HCT116 (cell line): ENCODE data around the gene ANGPT4. TPM values are rescaled to one million over a fixed set of nuclear protein-coding genes. Genes with fewer than 3 reads are reported as not detected.

Experiments
- ATAC-seq: fragments of 200-7000 bp; cut with Tn5 transposase; 2 replicates; pipeline ENCODE4 v1.9.1; 2020; ENCODE audit warnings: mild to moderate bottlenecking, moderate library complexity
- BruUV-seq: library from RNA; stranded (reverse); fragments of 400-500 nt; replicated peaks from 2 replicates; lab custom pipeline; 2021; lab: Mats Ljungman, UMichigan
- CTCF ChIA-PET: fragments of 300-600 bp; sonication (Branson Sonifier 250); formaldehyde crosslinking; loops from one replicate; lab custom pipeline; 2021; ENCODE audit warnings: antibody characterized with exemption; lab: Charles Lee
- POLR2A ChIA-PET: fragments of 300-600, 350-600 bp; sonication (Branson Sonifier 250); formaldehyde crosslinking; loops from one replicate; lab custom pipeline; 2021; ENCODE audit warnings: antibody characterized with exemption; lab: Charles Lee
- RAD21 ChIA-PET, 2 experiments: fragments of 300-600 bp; sonication (Branson Sonifier 250); formaldehyde crosslinking; loops; one replicate each; lab custom pipeline; 2023; ENCODE audit warnings: low total read pairs in 2 of 2; ENCODE audit not compliant: uncharacterized antibody in 2 of 2, unreplicated experiment in 2 of 2, low non-redundant PET in 1 of 2; lab: Charles Lee
- DNase-seq: peaks from one replicate; pipeline ENCODE4 v3.0.0-alpha.2; 2010; ENCODE audit warnings: low read depth, low spot score
- H2AFZ ChIP-seq: fragments of 200-600 bp; shearing (Covaris generic), sonication (generic); 2 replicates; pipeline ENCODE4 v1.6.1; 2017; ENCODE audit warnings: low read depth, mixed run types, mixed read lengths, antibody characterized with exemption, low read length; ENCODE audit not compliant: poor library complexity, severe bottlenecking
- H3K27ac ChIP-seq: 2 replicates; pipeline ENCODE4 v1.5.1; 2012; ENCODE audit warnings: low read depth, low read length
- H3K27me3 ChIP-seq: fragments of 200-600 bp; sonication (generic); 2 replicates; pipeline ENCODE4 v1.6.1; 2016; ENCODE audit warnings: mixed run types, low read length, mixed read lengths; ENCODE audit not compliant: insufficient read depth
- H3K36me3 ChIP-seq, 2 experiments: fragments of 200-500 bp in 1 of 2; fragments of 200-600 bp in 1 of 2; sonication (Bioruptor generic) in 1 of 2; sonication (generic) in 1 of 2; 2 replicates each; pipeline versions ENCODE4 v1.5.1 to v1.6.1; 2014 to 2016; ENCODE audit warnings: low read length in 2 of 2, inconsistent platforms in 1 of 2, mixed read lengths in 1 of 2, mixed run types in 1 of 2; ENCODE audit not compliant: insufficient read depth in 2 of 2, control insufficient read depth in 1 of 2
- H3K4me1 ChIP-seq, 2 experiments: fragments of 200-600 bp in 1 of 2; sonication (generic) in 1 of 2; 2 replicates each; pipeline versions ENCODE4 v1.5.1 to v1.6.1; 2012 to 2017; ENCODE audit warnings: low read length in 2 of 2, inconsistent platforms in 1 of 2, mild to moderate bottlenecking in 1 of 2, mixed read lengths in 1 of 2, mixed run types in 1 of 2, moderate library complexity in 1 of 2; ENCODE audit not compliant: insufficient read depth in 2 of 2, control insufficient read depth in 1 of 2
- H3K4me2 ChIP-seq: fragments of 200-600 bp; sonication (generic); 2 replicates; pipeline ENCODE4 v1.6.1; 2017; ENCODE audit warnings: mixed run types, low read length, mixed read lengths
- H3K4me3 ChIP-seq, 2 experiments: fragments of 200-600 bp in 1 of 2; sonication (generic) in 1 of 2; replicated peaks in 1 of 2; 2 replicates each; pipeline ENCODE4 v1.5.1; 2011 to 2016; ENCODE audit warnings: low read length in 2 of 2, control low read depth in 1 of 2, low read depth in 1 of 2, mild to moderate bottlenecking in 1 of 2, mixed read lengths in 1 of 2, mixed run types in 1 of 2
- H3K79me2 ChIP-seq: fragments of 200-600 bp; sonication (generic); 2 replicates; pipeline ENCODE4 v1.6.1; 2017; ENCODE audit warnings: mild to moderate bottlenecking, mixed run types, low read length, moderate library complexity, mixed read lengths; ENCODE audit not compliant: insufficient read depth
- H3K9ac ChIP-seq: fragments of 200-600 bp; sonication (generic); 2 replicates; pipeline ENCODE4 v1.6.1; 2016; ENCODE audit warnings: low read length, mixed read lengths
- H3K9me2 ChIP-seq: fragments of 200-600 bp; sonication (generic), shearing (Covaris generic); 2 replicates; pipeline ENCODE4 v1.6.1; 2017; ENCODE audit warnings: mixed run types, mild to moderate bottlenecking, moderate library complexity; ENCODE audit not compliant: insufficient read depth
- H3K9me3 ChIP-seq, 2 experiments: fragments of 200-500 bp in 1 of 2; fragments of 200-600 bp in 1 of 2; sonication (Bioruptor generic) in 1 of 2; sonication (generic) in 1 of 2; 2 replicates each; pipeline ENCODE4 v1.6.1; 2014 to 2017; ENCODE audit warnings: low read length in 2 of 2, mixed read lengths in 2 of 2, inconsistent platforms in 1 of 2, low read depth in 1 of 2, mild to moderate bottlenecking in 1 of 2, mixed run types in 1 of 2, moderate library complexity in 1 of 2; ENCODE audit not compliant: control insufficient read depth in 1 of 2, insufficient read depth in 1 of 2
- H4K20me1 ChIP-seq: fragments of 200-600 bp; sonication (generic), shearing (Covaris generic); 2 replicates; pipeline ENCODE4 v1.6.1; 2017; ENCODE audit warnings: mixed run types, mild to moderate bottlenecking, moderate library complexity; ENCODE audit not compliant: insufficient read depth
- EGR1 ChIP-seq: IDR thresholded peaks from 2 replicates; pipeline ENCODE4 v1.6.1; 2012; ENCODE audit warnings: low read depth
- EZH2 ChIP-seq: fragments of 200-600 bp; sonication (generic); IDR thresholded peaks from 2 replicates; pipeline ENCODE4 v1.6.1; 2017; ENCODE audit warnings: antibody characterized with exemption, mixed run types
- EZH2phosphoT487 ChIP-seq: fragments of 200-600 bp; IDR thresholded peaks from 2 replicates; pipeline ENCODE4 v1.6.1; 2018; ENCODE audit warnings: antibody characterized with exemption, borderline replicate concordance
- FOSL1 ChIP-seq: IDR thresholded peaks from 2 replicates; pipeline ENCODE4 v1.6.1; 2012; ENCODE audit warnings: low read depth
- JUND ChIP-seq: IDR thresholded peaks from 2 replicates; pipeline ENCODE4 v1.6.1; 2012
- POLR2A ChIP-seq: IDR thresholded peaks from 2 replicates; pipeline ENCODE4 v1.7.0; 2011; ENCODE audit warnings: borderline replicate concordance; ENCODE audit not compliant: insufficient read depth, insufficient read length; ENCODE audit errors: extremely low read depth
- POLR2AphosphoS5 ChIP-seq: IDR thresholded peaks from 2 replicates; pipeline ENCODE4 v1.6.1; 2011; ENCODE audit warnings: mild to moderate bottlenecking, low read depth, low read length, moderate library complexity
- RAD21 ChIP-seq: IDR thresholded peaks from 2 replicates; pipeline ENCODE4 v1.6.1; 2012; ENCODE audit warnings: low read depth, mild to moderate bottlenecking
- SIN3A ChIP-seq: IDR thresholded peaks from 2 replicates; pipeline ENCODE4 v1.6.1; 2012; ENCODE audit warnings: low read depth
- SP1 ChIP-seq: IDR thresholded peaks from 2 replicates; pipeline ENCODE4 v1.6.1; 2012; ENCODE audit warnings: low read depth
- TCF7L2 ChIP-seq: IDR thresholded peaks from 2 replicates; pipeline ENCODE4 v1.7.0; 2011; ENCODE audit warnings: borderline replicate concordance, inconsistent platforms; ENCODE audit not compliant: insufficient read depth, insufficient read length; ENCODE audit errors: extremely low read depth
- ZNF274 ChIP-seq: fragments of 200-500 bp; sonication (Bioruptor generic); IDR thresholded peaks from 2 replicates; pipeline ENCODE4 v1.6.1; 2014; ENCODE audit warnings: mild to moderate bottlenecking, low read depth, low read length, inconsistent platforms
- intact Hi-C: fragments of 100-400 bp; cut with micrococcal nuclease; formaldehyde crosslinking; loops from 2 replicates; pipeline ENCODE4 v1.10.0; 2022
- total RNA-seq: library from RNA; stranded (reverse); gene quantifications from one replicate; pipeline ENCODE4 v1.2.1, GENCODE V29; 2021; ENCODE audit not compliant: unreplicated experiment
- TF ChIP-seq, protein P1 (sequence below): IDR thresholded peaks from 2 replicates; pipeline ENCODE4 v1.6.1; 2012; ENCODE audit warnings: low read depth
- TF ChIP-seq, protein P2 (sequence below): IDR thresholded peaks from 2 replicates; pipeline ENCODE4 v1.6.1; 2012
- TF ChIP-seq, protein P3 (sequence below): IDR thresholded peaks from 2 replicates; pipeline ENCODE4 v1.6.1; 2011; ENCODE audit warnings: mild to moderate bottlenecking, low read length, moderate library complexity; ENCODE audit not compliant: insufficient replicate concordance; ENCODE audit errors: extremely low read depth

ANGPT4 gene
- total RNA-seq, 1 experiment from 2014 or later = not detected

DNA sequence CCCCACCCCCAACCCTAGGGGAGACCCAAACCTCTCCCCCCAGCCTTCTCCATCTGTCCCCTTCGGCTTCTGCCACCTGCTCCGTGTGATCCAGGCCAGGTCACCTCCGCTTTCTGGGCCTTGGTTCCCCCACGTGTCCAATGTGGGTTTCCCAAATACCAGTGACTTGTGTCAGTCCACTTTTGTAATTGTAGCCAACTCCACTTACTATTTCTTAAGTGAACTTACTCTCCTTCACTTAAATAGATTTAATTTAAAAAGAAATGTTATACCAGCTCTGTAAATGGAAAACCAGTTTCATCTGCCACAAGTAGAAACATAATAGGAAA is 92.6 kb downstream of the ANGPT4 start:
- Histone ChIP-seq H3K36me3 (no peaks in the 10 kb centered on the region), H3K79me2 (no peaks in the 10 kb centered on the region), H3K27ac (no peak overlapping the region), H3K9me2 (no peaks in the 10 kb centered on the region), H3K9me3 (no peaks in the 10 kb centered on the region), H2AFZ (no peak overlapping the region), H3K27me3 (no peaks in the 10 kb centered on the region), H4K20me1 (no peaks in the 10 kb centered on the region), H3K4me1 (peaks cover 2 to 4% of the 10 kb centered on the region in 2 experiments; a peak in 2 of 4 replicates), H3K9ac (no peak overlapping the region), H3K4me2 (no peak overlapping the region), H3K4me3 (no peak overlapping the region)
- intact Hi-C loops = no loop called here
- ATAC-seq (no peak), DNase-seq (no peak)
- ChIA-PET CTCF (no interaction called here), POLR2A (no interaction called here), RAD21 (no interaction called here)
- TF ChIP-seq EZH2 (no peak), POLR2AphosphoS5 (no peak)
- no TSS peak for BruUV-seq

DNA sequence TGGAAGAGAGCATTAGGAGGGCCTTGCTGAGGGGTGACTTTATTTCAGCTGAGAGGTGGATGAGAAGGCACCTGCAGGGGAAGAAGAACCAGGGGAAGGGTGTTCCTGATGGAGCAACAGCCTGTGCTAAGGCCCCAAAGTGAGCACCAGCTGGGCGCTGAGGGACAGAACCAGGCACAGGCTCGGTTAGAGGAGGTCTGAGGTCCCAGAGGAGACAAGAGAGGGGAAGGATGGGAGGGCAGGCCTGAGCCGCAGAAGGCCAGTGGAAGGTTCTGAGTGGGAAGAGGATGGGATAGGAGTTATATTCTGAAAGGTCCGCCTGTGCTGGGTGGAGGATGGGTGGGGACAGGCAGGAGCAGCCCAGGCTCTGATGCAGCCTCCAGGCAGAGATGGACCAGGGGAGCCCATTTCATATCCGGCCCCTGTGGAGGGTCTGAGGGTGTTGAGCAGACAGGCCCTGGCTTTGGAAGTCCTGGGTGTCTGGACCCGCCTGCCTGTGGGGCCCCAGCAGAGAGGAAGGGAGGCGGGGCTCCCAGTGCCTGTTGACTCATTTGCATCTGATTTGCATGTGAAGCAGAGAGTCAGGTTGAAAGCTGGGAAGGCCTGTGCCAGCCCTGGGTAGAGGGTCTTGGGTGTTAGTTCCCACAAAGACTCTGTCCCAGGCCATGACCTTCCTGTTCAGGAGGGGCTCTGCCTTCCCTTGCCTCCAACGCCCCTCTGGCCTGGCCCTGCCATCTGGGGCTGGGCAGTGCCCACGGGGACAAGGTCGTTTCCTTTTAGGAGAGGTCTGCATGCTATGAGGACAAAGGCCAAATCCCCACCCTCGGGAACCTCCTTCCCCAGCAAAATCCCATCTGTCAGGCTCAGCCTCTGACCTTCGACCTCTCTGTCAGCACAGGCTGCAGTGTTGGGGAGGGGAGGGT is 93.2 kb downstream of the ANGPT4 start:
- intact Hi-C loops = no loop called here
- RAD21 ChIA-PET = no interaction called here
- Histone ChIP-seq H3K4me3 (no peak overlapping the region), H2AFZ (no peak overlapping the region), H3K79me2 (no peaks in the 10 kb centered on the region), H3K4me2 (no peak overlapping the region), H3K9me3 (no peaks in the 10 kb centered on the region), H3K27ac (no peak overlapping the region), H3K36me3 (no peaks in the 10 kb centered on the region), H3K9ac (no peak overlapping the region), H3K4me1 (peaks cover 6 to 10% of the 10 kb centered on the region in 2 experiments), H3K27me3 (no peaks in the 10 kb centered on the region), H4K20me1 (no peaks in the 10 kb centered on the region), H3K9me2 (no peaks in the 10 kb centered on the region)
- POLR2A ChIA-PET = no interaction called here
- CTCF ChIA-PET = no interaction called here
- no peak for ATAC-seq
- BruUV-seq = no TSS peak
- no peak for DNase-seq
- TF ChIP-seq ZNF274 (no peak), EZH2phosphoT487 (no peak), FOSL1 (no peak), TCF7L2 (no peak), RAD21 (no peak), EZH2 (no peak), JUND (no peak), SP1 (no peak), POLR2A (no peak), SIN3A (no peak), EGR1 (no peak)
- TF ChIP-seq, protein P1, sequence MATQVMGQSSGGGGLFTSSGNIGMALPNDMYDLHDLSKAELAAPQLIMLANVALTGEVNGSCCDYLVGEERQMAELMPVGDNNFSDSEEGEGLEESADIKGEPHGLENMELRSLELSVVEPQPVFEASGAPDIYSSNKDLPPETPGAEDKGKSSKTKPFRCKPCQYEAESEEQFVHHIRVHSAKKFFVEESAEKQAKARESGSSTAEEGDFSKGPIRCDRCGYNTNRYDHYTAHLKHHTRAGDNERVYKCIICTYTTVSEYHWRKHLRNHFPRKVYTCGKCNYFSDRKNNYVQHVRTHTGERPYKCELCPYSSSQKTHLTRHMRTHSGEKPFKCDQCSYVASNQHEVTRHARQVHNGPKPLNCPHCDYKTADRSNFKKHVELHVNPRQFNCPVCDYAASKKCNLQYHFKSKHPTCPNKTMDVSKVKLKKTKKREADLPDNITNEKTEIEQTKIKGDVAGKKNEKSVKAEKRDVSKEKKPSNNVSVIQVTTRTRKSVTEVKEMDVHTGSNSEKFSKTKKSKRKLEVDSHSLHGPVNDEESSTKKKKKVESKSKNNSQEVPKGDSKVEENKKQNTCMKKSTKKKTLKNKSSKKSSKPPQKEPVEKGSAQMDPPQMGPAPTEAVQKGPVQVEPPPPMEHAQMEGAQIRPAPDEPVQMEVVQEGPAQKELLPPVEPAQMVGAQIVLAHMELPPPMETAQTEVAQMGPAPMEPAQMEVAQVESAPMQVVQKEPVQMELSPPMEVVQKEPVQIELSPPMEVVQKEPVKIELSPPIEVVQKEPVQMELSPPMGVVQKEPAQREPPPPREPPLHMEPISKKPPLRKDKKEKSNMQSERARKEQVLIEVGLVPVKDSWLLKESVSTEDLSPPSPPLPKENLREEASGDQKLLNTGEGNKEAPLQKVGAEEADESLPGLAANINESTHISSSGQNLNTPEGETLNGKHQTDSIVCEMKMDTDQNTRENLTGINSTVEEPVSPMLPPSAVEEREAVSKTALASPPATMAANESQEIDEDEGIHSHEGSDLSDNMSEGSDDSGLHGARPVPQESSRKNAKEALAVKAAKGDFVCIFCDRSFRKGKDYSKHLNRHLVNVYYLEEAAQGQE = no peak
- TF ChIP-seq, protein P2, sequence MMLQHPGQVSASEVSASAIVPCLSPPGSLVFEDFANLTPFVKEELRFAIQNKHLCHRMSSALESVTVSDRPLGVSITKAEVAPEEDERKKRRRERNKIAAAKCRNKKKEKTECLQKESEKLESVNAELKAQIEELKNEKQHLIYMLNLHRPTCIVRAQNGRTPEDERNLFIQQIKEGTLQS = no peak
- TF ChIP-seq, protein P3, sequence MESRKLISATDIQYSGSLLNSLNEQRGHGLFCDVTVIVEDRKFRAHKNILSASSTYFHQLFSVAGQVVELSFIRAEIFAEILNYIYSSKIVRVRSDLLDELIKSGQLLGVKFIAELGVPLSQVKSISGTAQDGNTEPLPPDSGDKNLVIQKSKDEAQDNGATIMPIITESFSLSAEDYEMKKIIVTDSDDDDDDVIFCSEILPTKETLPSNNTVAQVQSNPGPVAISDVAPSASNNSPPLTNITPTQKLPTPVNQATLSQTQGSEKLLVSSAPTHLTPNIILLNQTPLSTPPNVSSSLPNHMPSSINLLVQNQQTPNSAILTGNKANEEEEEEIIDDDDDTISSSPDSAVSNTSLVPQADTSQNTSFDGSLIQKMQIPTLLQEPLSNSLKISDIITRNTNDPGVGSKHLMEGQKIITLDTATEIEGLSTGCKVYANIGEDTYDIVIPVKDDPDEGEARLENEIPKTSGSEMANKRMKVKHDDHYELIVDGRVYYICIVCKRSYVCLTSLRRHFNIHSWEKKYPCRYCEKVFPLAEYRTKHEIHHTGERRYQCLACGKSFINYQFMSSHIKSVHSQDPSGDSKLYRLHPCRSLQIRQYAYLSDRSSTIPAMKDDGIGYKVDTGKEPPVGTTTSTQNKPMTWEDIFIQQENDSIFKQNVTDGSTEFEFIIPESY = no peak
